ENCODE measurements around the gene DOCK10. TPM values are rescaled to one million over a fixed set of nuclear protein-coding genes. Genes with fewer than 3 reads are reported as not detected.

Gene DOCK10
- total RNA-seq, 4 donors from 2014 or later = 8.3 to 47.4 (median 18.3) TPM

GRCh38 chr2:224933431-224933830 lies 108.8 kb downstream of the DOCK10 start:
- TF ChIP-seq CTCF (IDR thresholded peaks at IDR 0.05; ENCODE audit: low read depth) = no peak

GRCh38 chr2:224932522-224932921 lies 109.7 kb downstream of the DOCK10 start:
- TF ChIP-seq CTCF (IDR thresholded peaks at IDR 0.05; ENCODE audit: low read depth) = no peak

GRCh38 chr2:224931956-224932355 lies 110.3 kb downstream of the DOCK10 start:
- TF ChIP-seq CTCF (IDR thresholded peaks at IDR 0.05; ENCODE audit: low read depth) = no peak

- no peak for TF ChIP-seq CTCF (IDR thresholded peaks at IDR 0.05; ENCODE audit: low read depth)
Measured at GRCh38 chr2:224930990-224931389, 111.3 kb downstream of the DOCK10 start.

GRCh38 chr2:224930124-224930523 lies 112.1 kb downstream of the DOCK10 start:
- TF ChIP-seq CTCF (IDR thresholded peaks at IDR 0.05; ENCODE audit: low read depth) = no peak

GRCh38 chr2:224929512-224929911 lies 112.8 kb downstream of the DOCK10 start:
- TF ChIP-seq CTCF (IDR thresholded peaks at IDR 0.05; ENCODE audit: low read depth) = no peak

GRCh38 chr2:224927646-224928173 lies 114.6 kb downstream of the DOCK10 start:
- TF ChIP-seq CTCF (IDR thresholded peaks at IDR 0.05; ENCODE audit: low read depth) = no peak
